ENCODE results near the gene ANKS1B. TPM values are rescaled to one million over a fixed set of nuclear protein-coding genes. Genes with fewer than 3 reads are reported as not detected.

The ANKS1B gene
- total RNA-seq, 1 experiment from 2014 or later, result 0.61 TPM

DNA sequence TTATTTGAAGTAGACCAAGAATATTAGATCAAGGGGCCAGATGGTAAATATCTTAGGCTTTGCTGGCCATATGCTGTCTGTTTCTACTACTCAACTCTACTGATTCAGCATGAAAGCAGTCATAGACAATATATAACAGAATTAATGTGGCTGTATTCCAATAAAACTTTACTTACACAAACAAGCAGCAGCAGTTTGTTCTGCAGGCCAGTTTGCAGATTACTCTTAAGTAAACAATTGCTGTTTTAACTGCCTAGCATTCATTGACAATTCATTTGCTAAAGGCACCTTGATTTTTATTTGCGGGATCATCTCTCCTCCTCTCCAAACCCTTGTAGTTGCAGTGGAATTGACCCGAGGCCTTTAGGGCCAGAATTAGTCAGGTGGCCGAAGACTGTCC lies 431.3 kb downstream of the ANKS1B start:
- intact Hi-C loops (cut with micrococcal nuclease; ENCODE audit: unreplicated experiment), result no loop called here
- Mint-ChIP-seq H3K36me3 (ENCODE audit: insufficient read depth, unreplicated experiment) (no peaks in the 10 kb centered on the region), H3K27ac (ENCODE audit: unreplicated experiment) (no peak overlapping the region), H3K4me1 (ENCODE audit: low read depth, unreplicated experiment) (no peaks in the 10 kb centered on the region), H3K27me3 (ENCODE audit: insufficient read depth, unreplicated experiment) (peaks cover 4% of the 10 kb centered on the region), H3K4me3 (ENCODE audit: unreplicated experiment) (no peak overlapping the region), H3K9me3 (ENCODE audit: unreplicated experiment) (no peaks in the 10 kb centered on the region)
- Histone ChIP-seq H3K27me3 (replicated peaks; ENCODE audit: control insufficient read depth, insufficient read depth, low read length) (no peaks in the 10 kb centered on the region), H3K9me3 (no peaks in the 10 kb centered on the region), H3K36me3 (ENCODE audit: control insufficient read depth, insufficient read depth, low read length) (no peaks in the 10 kb centered on the region), H3K4me1 (no peaks in the 10 kb centered on the region), H3K4me3 (ENCODE audit: low read depth, low read length) (no peak overlapping the region)
- POLR2A ChIA-PET, result no interaction called here
- BruUV-seq (replicated peaks), result no TSS peak
- CTCF ChIA-PET, result no interaction called here
- TF ChIP-seq CTCF (IDR thresholded peaks at IDR 0.05; ENCODE audit: insufficient read depth in 1 of 2, low read depth in 1 of 2, low read length in 1 of 2, severe bottlenecking in 1 of 2, unreplicated experiment in 1 of 2), result no peak
- no peak for DNase-seq

- Mint-ChIP-seq H3K27ac (ENCODE audit: unreplicated experiment) (no peak overlapping the region), H3K36me3 (ENCODE audit: insufficient read depth, unreplicated experiment) (no peaks in the 10 kb centered on the region), H3K9me3 (ENCODE audit: unreplicated experiment) (no peaks in the 10 kb centered on the region), H3K4me1 (ENCODE audit: low read depth, unreplicated experiment) (no peaks in the 10 kb centered on the region), H3K4me3 (ENCODE audit: unreplicated experiment) (no peak overlapping the region), H3K27me3 (ENCODE audit: insufficient read depth, unreplicated experiment) (peaks cover 4% of the 10 kb centered on the region)
- Histone ChIP-seq H3K27me3 (replicated peaks; ENCODE audit: control insufficient read depth, insufficient read depth, low read length) (no peaks in the 10 kb centered on the region), H3K9me3 (no peaks in the 10 kb centered on the region), H3K4me3 (ENCODE audit: low read depth, low read length) (no peak overlapping the region), H3K4me1 (no peaks in the 10 kb centered on the region), H3K36me3 (ENCODE audit: control insufficient read depth, insufficient read depth, low read length) (no peaks in the 10 kb centered on the region)
- no TSS peak for BruUV-seq (replicated peaks)
- ChIA-PET CTCF (no interaction called here), POLR2A (no interaction called here)
- DNase-seq, result no peak
- intact Hi-C loops (cut with micrococcal nuclease; ENCODE audit: unreplicated experiment), result no loop called here
- TF ChIP-seq CTCF (IDR thresholded peaks at IDR 0.05; ENCODE audit: insufficient read depth in 1 of 2, low read depth in 1 of 2, low read length in 1 of 2, severe bottlenecking in 1 of 2, unreplicated experiment in 1 of 2), result no peak
Measured at GRCh38 chr12:99552022-99552421, 432.7 kb downstream of the ANKS1B start.

- no peaks in the 10 kb centered on the region for H3K4me1 ChIP-seq
- Mint-ChIP-seq H3K9me3 (ENCODE audit: unreplicated experiment) (no peaks in the 10 kb centered on the region), H3K27ac (ENCODE audit: unreplicated experiment) (no peak overlapping the region), H3K27me3 (ENCODE audit: insufficient read depth, unreplicated experiment) (peaks cover 4% of the 10 kb centered on the region), H3K4me1 (ENCODE audit: low read depth, unreplicated experiment) (no peaks in the 10 kb centered on the region), H3K4me3 (ENCODE audit: unreplicated experiment) (no peak overlapping the region), H3K36me3 (ENCODE audit: insufficient read depth, unreplicated experiment) (no peaks in the 10 kb centered on the region)
- H3K36me3 ChIP-seq (ENCODE audit: control insufficient read depth, insufficient read depth, low read length), result no peaks in the 10 kb centered on the region
- H3K27me3 ChIP-seq (replicated peaks; ENCODE audit: control insufficient read depth, insufficient read depth, low read length), result no peaks in the 10 kb centered on the region
- intact Hi-C loops (cut with micrococcal nuclease; ENCODE audit: unreplicated experiment), result no loop called here
- H3K4me3 ChIP-seq (ENCODE audit: low read depth, low read length), result no peak overlapping the region
- no TSS peak for BruUV-seq (replicated peaks)
- DNase-seq, result no peak
- TF ChIP-seq CTCF (IDR thresholded peaks at IDR 0.05; ENCODE audit: insufficient read depth in 1 of 2, low read depth in 1 of 2, low read length in 1 of 2, severe bottlenecking in 1 of 2, unreplicated experiment in 1 of 2), result no peak
- no peaks in the 10 kb centered on the region for H3K9me3 ChIP-seq
- CTCF ChIA-PET, result no interaction called here
- POLR2A ChIA-PET, result no interaction called here
Measured at GRCh38 chr12:99549651-99550050, 435.1 kb downstream of the ANKS1B start.

Data from Caco-2 (cell line).